IPS DF 6.9 (cell line): ENCODE results near the gene CCDC106.

Experiments
- DNase-seq: peaks from one replicate; pipeline ENCODE4 v3.0.0-alpha.2; 2013; ENCODE audit warnings: low read depth, low spot score
- H3K27ac ChIP-seq: one replicate; pipeline ENCODE4 v1.5.1; 2013; ENCODE audit warnings: low read length, control low read depth
- H3K27me3 ChIP-seq: 2 replicates; pipeline ENCODE4 v1.6.1; 2013; ENCODE audit warnings: mild to moderate bottlenecking, low read length; ENCODE audit not compliant: control insufficient read depth, insufficient read depth
- H3K36me3 ChIP-seq: 2 replicates; pipeline ENCODE4 v1.6.1; 2013; ENCODE audit warnings: low read length; ENCODE audit not compliant: control insufficient read depth, insufficient read depth
- H3K4me1 ChIP-seq: 2 replicates; pipeline ENCODE4 v1.6.1; 2013; ENCODE audit warnings: low read length; ENCODE audit not compliant: control insufficient read depth, insufficient read depth
- H3K4me3 ChIP-seq: 2 replicates; pipeline ENCODE4 v1.5.1; 2013; ENCODE audit warnings: mild to moderate bottlenecking, low read length
- H3K9me3 ChIP-seq: 2 replicates; pipeline ENCODE4 v1.6.1; 2013; ENCODE audit warnings: low read length, inconsistent platforms; ENCODE audit not compliant: control insufficient read depth, insufficient read depth
- WGBS: extraction: QIAGEN DNeasy Blood & Tissue Kit; methylation state at CpG from one replicate; pipeline ENCODE4 v1.1.7; 2013; ENCODE audit warnings: mixed read lengths, missing lambda C conversion rate; ENCODE audit not compliant: insufficient read length, insufficient coverage; 5-methylcytosine and 5-hydroxymethylcytosine counted together

The CCDC106 gene

GRCh38 chr19:55686311-55687050 lies 38.5 kb downstream of the CCDC106 start:
- no CpG with 5 or more reads among the region's 29 CpGs for WGBS
- no peak overlapping the region for H3K27ac ChIP-seq
- no peak overlapping the region for H3K4me3 ChIP-seq
- peaks cover 30% of the 10 kb centered on the region for H3K36me3 ChIP-seq
- H3K27me3 ChIP-seq: no peaks in the 10 kb centered on the region
- no peaks in the 10 kb centered on the region for H3K9me3 ChIP-seq
- no peak for DNase-seq
- no peaks in the 10 kb centered on the region for H3K4me1 ChIP-seq

GRCh38 chr19:55687281-55688201 lies 39.5 kb downstream of the CCDC106 start:
- no peaks in the 10 kb centered on the region for H3K4me1 ChIP-seq
- peaks cover 34% of the 10 kb centered on the region for H3K36me3 ChIP-seq
- no peak overlapping the region for H3K27ac ChIP-seq
- no CpG with 5 or more reads among the region's 22 CpGs for WGBS
- H3K27me3 ChIP-seq: no peaks in the 10 kb centered on the region
- no peak overlapping the region for H3K4me3 ChIP-seq
- DNase-seq: no peak
- H3K9me3 ChIP-seq: no peaks in the 10 kb centered on the region

- Histone ChIP-seq H3K4me1 (no peaks in the 10 kb centered on the region), H3K9me3 (no peaks in the 10 kb centered on the region), H3K27ac (no peak overlapping the region), H3K27me3 (no peaks in the 10 kb centered on the region), H3K4me3 (no peak overlapping the region), H3K36me3 (peaks cover 42% of the 10 kb centered on the region)
- no CpG with 5 or more reads among the region's 27 CpGs for WGBS
- DNase-seq: no peak
Observed at GRCh38 chr19:55688422-55689218, 40.6 kb downstream of the CCDC106 start.

- WGBS: no CpG with 5 or more reads among the region's 35 CpGs
- Histone ChIP-seq H3K27ac (no peak overlapping the region), H3K27me3 (no peaks in the 10 kb centered on the region), H3K36me3 (peaks cover 46% of the 10 kb centered on the region), H3K4me3 (no peak overlapping the region), H3K9me3 (no peaks in the 10 kb centered on the region), H3K4me1 (no peaks in the 10 kb centered on the region)
- DNase-seq: no peak
Observed at GRCh38 chr19:55689411-55690108, 41.5 kb downstream of the CCDC106 start.

GRCh38 chr19:55690109-55690768 lies 42.2 kb downstream of the CCDC106 start:
- Histone ChIP-seq H3K4me3 (no peak overlapping the region), H3K9me3 (no peaks in the 10 kb centered on the region), H3K36me3 (peaks cover 47% of the 10 kb centered on the region), H3K27me3 (no peaks in the 10 kb centered on the region), H3K27ac (no peak overlapping the region), H3K4me1 (no peaks in the 10 kb centered on the region)
- DNase-seq: no peak
- no CpG with 5 or more reads among the region's 25 CpGs for WGBS

- no peaks in the 10 kb centered on the region for H3K27me3 ChIP-seq
- H3K36me3 ChIP-seq: peaks cover 51% of the 10 kb centered on the region
- no peaks in the 10 kb centered on the region for H3K4me1 ChIP-seq
- no peak overlapping the region for H3K4me3 ChIP-seq
- WGBS: no CpG with 5 or more reads among the region's 31 CpGs
- H3K9me3 ChIP-seq: no peaks in the 10 kb centered on the region
- no peak for DNase-seq
- no peak overlapping the region for H3K27ac ChIP-seq
Observed at GRCh38 chr19:55690769-55691545, 42.9 kb downstream of the CCDC106 start.

- H3K4me1 ChIP-seq: no peaks in the 10 kb centered on the region
- H3K27me3 ChIP-seq: no peaks in the 10 kb centered on the region
- H3K9me3 ChIP-seq: no peaks in the 10 kb centered on the region
- H3K27ac ChIP-seq: no peak overlapping the region
- H3K4me3 ChIP-seq: no peak overlapping the region
- H3K36me3 ChIP-seq: peaks cover 55% of the 10 kb centered on the region
- DNase-seq: no peak
- WGBS: no CpG with 5 or more reads among the region's 31 CpGs
Observed at GRCh38 chr19:55691561-55692481, 43.8 kb downstream of the CCDC106 start.

GRCh38 chr19:55692681-55693081 lies 44.7 kb downstream of the CCDC106 start:
- peaks cover 55% of the 10 kb centered on the region for H3K36me3 ChIP-seq
- no peaks in the 10 kb centered on the region for H3K27me3 ChIP-seq
- WGBS: no CpG with 5 or more reads among the region's 19 CpGs
- H3K4me3 ChIP-seq: no peak overlapping the region
- H3K27ac ChIP-seq: no peak overlapping the region
- H3K4me1 ChIP-seq: no peaks in the 10 kb centered on the region
- no peak for DNase-seq
- H3K9me3 ChIP-seq: no peaks in the 10 kb centered on the region
